K562 (cell line): ENCODE data around the gene ZMIZ1. TPM values are rescaled to one million over a fixed set of nuclear protein-coding genes. Genes with fewer than 3 reads are reported as not detected.

Experiments
- ATAC-seq: fragments of 200-7000 bp; cut with Tn5 transposase; 3 replicates; pipeline ENCODE4 v1.9.1; 2020; ENCODE audit warnings: moderate library complexity
- BruUV-seq: library from RNA; stranded (reverse); fragments of 400-500 nt; replicated peaks from 2 replicates; lab custom pipeline; 2021; lab: Mats Ljungman, UMichigan
- CTCF ChIA-PET: fragments of 300-600 bp; formaldehyde crosslinking; extraction: SDS; loops from one replicate; lab custom pipeline; 2021; ENCODE audit warnings: low intra/inter-chr PET ratio; lab: Yijun Ruan, JAX
- POLR2A ChIA-PET: fragments of 300-600, 350-650 bp; sonication (Branson Sonifier 250); formaldehyde crosslinking; extraction: SDS; loops from one replicate; lab custom pipeline; 2021; ENCODE audit warnings: antibody characterized with exemption, inconsistent platforms; lab: Yijun Ruan, JAX
- DNase-seq, 4 experiments: peaks; one replicate each; pipeline versions ENCODE4 v3.0.0 to v3.0.0-alpha.2; 2011 to 2018; ENCODE audit warnings: low spot score in 3 of 4, mixed read lengths in 3 of 4; ENCODE audit errors: extremely low read depth in 1 of 4
- FAIRE-seq: peaks from 2 replicates; lab custom pipeline; 2011; peaks lifted over from hg19 to GRCh38; lab: Jason Lieb, UNC
- H2AFZ ChIP-seq: 2 replicates; pipeline ENCODE4 v1.6.0; 2011; ENCODE audit warnings: low read depth, low read length, control low read depth, inconsistent platforms
- H3K27ac ChIP-seq: fragments of 200-600 bp; 3 replicates; pipeline ENCODE4 v1.8.0; 2011; ENCODE audit warnings: low read depth, mild to moderate bottlenecking, control low read depth, inconsistent platforms, low read length, moderate library complexity, mixed read lengths; ENCODE audit errors: extremely low read depth
- H3K27me3 ChIP-seq, 2 experiments: fragments of 300-600 bp in 1 of 2; 2 replicates in 1 of 2; 3 replicates in 1 of 2; pipeline versions ENCODE4 v1.6.0 to v1.8.0; 2011; ENCODE audit warnings: inconsistent platforms in 2 of 2, low read length in 2 of 2, mild to moderate bottlenecking in 1 of 2, mixed read lengths in 1 of 2, moderate library complexity in 1 of 2; ENCODE audit not compliant: control insufficient read depth in 2 of 2, insufficient read depth in 2 of 2
- H3K36me3 ChIP-seq: fragments of 300-600 bp; 3 replicates; pipeline ENCODE4 v1.8.0; 2011; ENCODE audit warnings: mild to moderate bottlenecking, low read length, inconsistent platforms; ENCODE audit not compliant: control insufficient read depth, insufficient read depth
- H3K4me1 ChIP-seq, 2 experiments: fragments of 200-600 bp in 1 of 2; replicated peaks in 1 of 2; 2 replicates in 1 of 2; 3 replicates in 1 of 2; pipeline versions ENCODE4 v1.5.1 to v1.8.0; 2011; ENCODE audit warnings: inconsistent platforms in 2 of 2, low read length in 2 of 2, mild to moderate bottlenecking in 1 of 2, mixed read lengths in 1 of 2, moderate library complexity in 1 of 2; ENCODE audit not compliant: control insufficient read depth in 2 of 2, insufficient read depth in 2 of 2
- H3K4me2 ChIP-seq: 2 replicates; pipeline ENCODE4 v1.6.1; 2011; ENCODE audit warnings: low read length, control low read depth, inconsistent platforms, mixed read lengths; ENCODE audit not compliant: insufficient read depth
- H3K4me3 ChIP-seq: fragments of 200-600 bp; sonication (generic), shearing (Covaris generic); 2 replicates; pipeline ENCODE4 v1.5.1; 2016; ENCODE audit warnings: control low read depth, inconsistent platforms
- H3K79me2 ChIP-seq: fragments of 200-600 bp; 3 replicates; pipeline ENCODE4 v1.8.0; 2011; ENCODE audit warnings: low read length, inconsistent platforms; ENCODE audit not compliant: control insufficient read depth, insufficient read depth
- H3K9ac ChIP-seq, 2 experiments: 2 replicates each; pipeline versions ENCODE4 v1.6.0 to v1.6.1; 2011; ENCODE audit warnings: low read depth in 2 of 2, low read length in 2 of 2, control low read depth in 1 of 2, inconsistent platforms in 1 of 2, mild to moderate bottlenecking in 1 of 2, mixed read lengths in 1 of 2; ENCODE audit not compliant: insufficient read depth in 1 of 2
- H3K9me1 ChIP-seq: one replicate; pipeline ENCODE4 v1.6.0; 2011; ENCODE audit warnings: inconsistent platforms, mild to moderate bottlenecking, low read length, moderate library complexity; ENCODE audit not compliant: control insufficient read depth, insufficient read depth
- H3K9me3 ChIP-seq: replicated peaks from 2 replicates; pipeline ENCODE4 v1.5.1; 2011; ENCODE audit warnings: low read depth, low read length, inconsistent platforms; ENCODE audit not compliant: control insufficient read depth, insufficient read depth
- H4K20me1 ChIP-seq: replicated peaks from 2 replicates; pipeline ENCODE4 v1.6.1; 2011; ENCODE audit warnings: low read length, inconsistent platforms, mixed read lengths; ENCODE audit not compliant: control insufficient read depth, insufficient read depth
- CREB3L1 ChIP-seq: fragments of 450-650 bp; IDR thresholded peaks from 2 replicates; pipeline ENCODE4 v1.6.1; 2014; ENCODE audit warnings: low read depth, mild to moderate bottlenecking, moderate library complexity, borderline replicate concordance
- E2F8 ChIP-seq: fragments of 450-650 bp; IDR thresholded peaks from 2 replicates; pipeline ENCODE4 v1.7.1; 2018; ENCODE audit warnings: mild to moderate bottlenecking, low read depth; ENCODE audit not compliant: partially characterized antibody
- ETV1 ChIP-seq: fragments of 450-650 bp; conservative IDR thresholded peaks from 2 replicates; pipeline ENCODE4 v1.6.1; 2016; ENCODE audit warnings: missing genetic modification characterization, control low read depth, low read depth, missing compliant biosample characterization
- JUND ChIP-seq, 2 experiments: IDR thresholded peaks; 2 replicates in 1 of 2; 3 replicates in 1 of 2; pipeline ENCODE4 v1.6.1; 2011; ENCODE audit warnings: borderline replicate concordance in 2 of 2, low read depth in 2 of 2, low read length in 2 of 2, improper control_type of control experiment in 1 of 2, missing biosample characterization in 1 of 2, missing genetic modification characterization in 1 of 2, missing genetic modification reagents in 1 of 2
- KAT2B ChIP-seq: IDR thresholded peaks from one replicate; pipeline ENCODE4 v1.6.1; 2012; ENCODE audit warnings: low read depth, mild to moderate bottlenecking, control low read depth, inconsistent platforms, low read length, moderate library complexity
- MECOM ChIP-seq: fragments of 250-450 bp; sonication (Bioruptor Pico); IDR thresholded peaks from 2 replicates; pipeline ENCODE4 v1.8.0; 2022; ENCODE audit warnings: inconsistent platforms
- MTF1 ChIP-seq: fragments of 250-450 bp; sonication (Bioruptor Pico); IDR thresholded peaks from 2 replicates; pipeline ENCODE4 v1.9.0; 2021; ENCODE audit warnings: moderate library complexity, mild to moderate bottlenecking, inconsistent platforms, borderline replicate concordance
- NBN ChIP-seq: fragments of 450-650 bp; IDR thresholded peaks from 2 replicates; pipeline ENCODE4 v1.6.1; 2016; ENCODE audit warnings: low read depth, mild to moderate bottlenecking
- NFIC ChIP-seq: fragments of 450-650 bp; IDR thresholded peaks from 2 replicates; pipeline ENCODE4 v1.6.1; 2017; ENCODE audit warnings: mild to moderate bottlenecking, inconsistent platforms
- SMARCA4 ChIP-seq: fragments of 450-650 bp; IDR thresholded peaks from 2 replicates; pipeline ENCODE4 v1.6.1; 2016
- SRSF3 ChIP-seq: fragments of 200-400 bp; formaldehyde crosslinking; IDR thresholded peaks from 2 replicates; pipeline ENCODE4 v1.6.1; 2016; ENCODE audit warnings: mild to moderate bottlenecking, low read length, moderate library complexity; ENCODE audit not compliant: insufficient read depth
- WGBS: fragments of 100-300 bp; shearing (Covaris generic); methylation state at CpG from one replicate; pipeline ENCODE4 v1.1.6; 2016; ENCODE audit warnings: low coverage, mixed read lengths; ENCODE audit not compliant: insufficient coverage; ENCODE audit errors: missing lambda C conversion rate; 5-methylcytosine and 5-hydroxymethylcytosine counted together
- in situ Hi-C: fragments of 300-500 bp; cut with MboI; formaldehyde crosslinking; loops from 4 replicates; pipeline ENCODE4 v1.15.0; 2018; ENCODE audit warnings: inconsistent platforms, mixed read lengths
- intact Hi-C: fragments of 100-400 bp; cut with micrococcal nuclease; formaldehyde crosslinking; loops from 2 replicates; pipeline ENCODE4 v1.14.2; 2022
- polyA plus RNA-seq, 8 experiments: library from polyadenylated mRNA; depleted of rRNA in 4 of 8; stranded (reverse) in 5 of 8; unstranded in 3 of 8; fragments of >200 nt; fragmentation: Nextera tagmentation in 2 of 8; fragmentation: Illumina TruSeq in 1 of 8; extraction: Ambion mirVana in 2 of 8; extraction: Trizol in 1 of 8; gene quantifications; 2 replicates each; pipeline versions ENCODE4 v1.2.1 to v1.2.3, GENCODE V29; 2011 to 2014; ENCODE audit warnings: inconsistent platforms in 1 of 8, missing spikeins in 1 of 8
- total RNA-seq, 7 experiments: library from RNA; depleted of rRNA in 6 of 7; stranded (reverse); fragments of >200 nt in 6 of 7; fragmentation: Illumina TruSeq in 2 of 7; extraction: Trizol in 2 of 7; gene quantifications; 2 replicates each; pipeline versions ENCODE4 v1.2.1 to v1.2.3, GENCODE V29; 2011 to 2021; ENCODE audit warnings: low replicate concordance in 1 of 7

ZMIZ1 gene
- total and polyA plus RNA-seq, 9 of the 15 experiments (the other 6 are each of a cell fraction or from before 2014, with no cell fraction given): 1.0 to 37.3 (median 4.3) TPM

GRCh38 chr10:79346388-79347225 is 277.8 kb downstream of the ZMIZ1 start:
- Histone ChIP-seq H3K9ac (peak overlapping the region; percentile 3 to 10; a peak in 3 of 4 replicates), H2AFZ (peak overlapping the region; percentile 41), H3K27ac (no peak overlapping the region), H3K36me3 (peaks cover 34% of the 10 kb centered on the region), H3K27me3 (no peaks in the 10 kb centered on the region), H3K4me1 (peaks cover 38 to 59% of the 10 kb centered on the region in 2 experiments), H3K9me1 (peaks cover 18% of the 10 kb centered on the region), H4K20me1 (peaks cover 25% of the 10 kb centered on the region), H3K79me2 (peaks cover 36% of the 10 kb centered on the region), H3K4me2 (peak overlapping the region; percentile 88), H3K4me3 (no peak overlapping the region), H3K9me3 (no peaks in the 10 kb centered on the region)
- in situ Hi-C loops (no loop called here), intact Hi-C loops (no loop called here)
- BruUV-seq: TSS peak; percentile 43
- CTCF ChIA-PET: interaction anchor here (0.7 kb wide), 1 partner anchor 120 kb away, joined by 3 read pairs; no protein-coding TSS in a partner anchor
- no peak for FAIRE-seq
- peak; percentile 16 for ATAC-seq
- POLR2A ChIA-PET: interaction anchor here (0.6 to 2.7 kb wide), 6 partner anchors 13 to 285 kb away, joined by 3 to 16 read pairs (median 7); partner anchors contain the start of gene ZCCHC24
- WGBS: 37% methylated on average over 12 of the region's 12 CpGs
- peak in 2 of 4 experiments; percentile 48 to 54 for DNase-seq
- TF ChIP-seq SMARCA4: 0 out of 2 replicates have a peak, but pooled peaks have one; percentile 42
- TF ChIP-seq ETV1 (tag): peak; percentile 11; the same call in 1 of the 2 replicates
- no peak for TF ChIP-seq CREB3L1
- peak; percentile 32; the same call in 1 of the 2 replicates for TF ChIP-seq NBN
- TF ChIP-seq NFIC: peak; percentile 28; the same call in 1 of the 2 replicates
- no peak for TF ChIP-seq KAT2B
- TF ChIP-seq SRSF3: no peak
- peak; percentile 15 for TF ChIP-seq E2F8
- 0 out of 2 replicates have a peak, but pooled peaks have one; percentile 26 for TF ChIP-seq MTF1 (CRISPR knock-in tag)
- TF ChIP-seq JUND (IDR thresholded peaks at IDR 0.05; ENCODE audit: borderline replicate concordance, low read depth, low read length): no peak
- 0 out of 3 replicates have a peak, but pooled peaks have one; percentile 42 for TF ChIP-seq JUND (tag; IDR thresholded peaks at IDR 0.05; ENCODE audit: borderline replicate concordance, low read depth, low read length)
- TF ChIP-seq MECOM (CRISPR knock-in tag): 0 out of 2 replicates have a peak, but pooled peaks have one; percentile 24
